GM20431 (cell line): ENCODE data around the gene RIMBP2.
"Not testable (repeated sequence)": the region's sequence is repeated elsewhere in the genome, so short reads cannot be mapped to it uniquely, and the experiment has no call there.

Experiments used
- in situ Hi-C: fragments of 300-500 bp; cut with MseI, MboI; formaldehyde crosslinking; loops from one replicate; pipeline ENCODE4 v1.15.0; 2020; ENCODE audit warnings: low sequenced_read_pairs; ENCODE audit not compliant: unreplicated experiment

Gene RIMBP2

GRCh38 chr12:130715998-130716968 lies at the start of gene RIMBP2:
TSS of gene RIMBP2 (minus strand) at chr12:130716299. CDS start at chr12:130479013, 237,286 bp downstream.
- in situ Hi-C loops, result no loop called here

GRCh38 chr12:130765186-130765659 lies 49.1 kb upstream of the RIMBP2 start:
- in situ Hi-C loops, result no loop called here

- in situ Hi-C loops, result no loop called here
Measured at GRCh38 chr12:130764475-130765185, 48.5 kb upstream of the RIMBP2 start.

- in situ Hi-C loops, result no loop called here
Measured at GRCh38 chr12:130764073-130764472, 48.0 kb upstream of the RIMBP2 start.

- in situ Hi-C loops, result no loop called here
Measured at GRCh38 chr12:130762319-130762675, 46.2 kb upstream of the RIMBP2 start.

- in situ Hi-C loops, result no loop called here
Measured at GRCh38 chr12:130761537-130762318, 45.6 kb upstream of the RIMBP2 start.

- in situ Hi-C loops, result no loop called here
Measured at GRCh38 chr12:130754234-130754901, 38.3 kb upstream of the RIMBP2 start.

- in situ Hi-C loops, result no loop called here
Measured at GRCh38 chr12:130752692-130753230, 36.7 kb upstream of the RIMBP2 start.

- in situ Hi-C loops, result not testable (repeated sequence)
Measured at GRCh38 chr12:130752037-130752436, 35.9 kb upstream of the RIMBP2 start.

GRCh38 chr12:130748786-130749185 lies 32.7 kb upstream of the RIMBP2 start:
- in situ Hi-C loops, result no loop called here

- in situ Hi-C loops, result no loop called here
Measured at GRCh38 chr12:130747867-130748740, 32.0 kb upstream of the RIMBP2 start.

- in situ Hi-C loops, result no loop called here
Measured at GRCh38 chr12:130746546-130746945, 30.4 kb upstream of the RIMBP2 start.

GRCh38 chr12:130745921-130746320 lies 29.8 kb upstream of the RIMBP2 start:
- in situ Hi-C loops, result no loop called here

GRCh38 chr12:130744274-130744673 lies 28.2 kb upstream of the RIMBP2 start:
- in situ Hi-C loops, result no loop called here

GRCh38 chr12:130743606-130744005 lies 27.5 kb upstream of the RIMBP2 start:
- in situ Hi-C loops, result no loop called here

GRCh38 chr12:130743176-130743575 lies 27.1 kb upstream of the RIMBP2 start:
- in situ Hi-C loops, result no loop called here

GRCh38 chr12:130742716-130743115 lies 26.6 kb upstream of the RIMBP2 start:
- in situ Hi-C loops, result no loop called here

- in situ Hi-C loops, result no loop called here
Measured at GRCh38 chr12:130742112-130742511, 26.0 kb upstream of the RIMBP2 start.

GRCh38 chr12:130739571-130739970 lies 23.5 kb upstream of the RIMBP2 start:
- in situ Hi-C loops, result no loop called here
